Neural progenitor cell (in vitro differentiated cells): ENCODE measurements around the gene ZNF512B.

Experiments used
- CTCF ChIP-seq: fragments of 200-600 bp; sonication (generic); IDR thresholded peaks from 2 replicates; pipeline ENCODE4 v1.5.1; 2017; ENCODE audit warnings: antibody characterized with exemption, mild to moderate bottlenecking
- EZH2 ChIP-seq: fragments of 200-600 bp; sonication (generic); IDR thresholded peaks from 2 replicates; pipeline ENCODE4 v1.6.1; 2017; ENCODE audit warnings: antibody characterized with exemption, mild to moderate bottlenecking, moderate library complexity
- EZH2phosphoT487 ChIP-seq: fragments of 200-600 bp; sonication (generic); IDR thresholded peaks from 2 replicates; pipeline ENCODE4 v1.6.1; 2017; ENCODE audit warnings: antibody characterized with exemption

- TF ChIP-seq CTCF (no peak), EZH2 (no peak), EZH2phosphoT487 (no peak)
Measured at GRCh38 chr20:64003960-64004725, 34.4 kb upstream of the ZNF512B start.
